Calu3 (cell line): ENCODE measurements around the gene BEAN1. TPM values are rescaled to one million over a fixed set of nuclear protein-coding genes. Genes with fewer than 3 reads are reported as not detected.

Experiments
- BruUV-seq: library from RNA; stranded (reverse); fragments of 400-500 nt; replicated peaks from 2 replicates; lab custom pipeline; 2021; lab: Mats Ljungman, UMichigan
- CTCF ChIA-PET: fragments of 300-600 bp; sonication (Branson Sonifier 250); formaldehyde crosslinking; loops from one replicate; lab custom pipeline; 2022; ENCODE audit warnings: antibody characterized with exemption; lab: Charles Lee
- DNase-seq: peaks from one replicate; pipeline ENCODE4 v3.0.0; 2022
- H3K27ac Mint-ChIP-seq: one replicate; pipeline ENCODE4 v1.8.0; 2022; ENCODE audit warnings: mixed read lengths; ENCODE audit not compliant: unreplicated experiment
- H3K27me3 Mint-ChIP-seq: one replicate; pipeline ENCODE4 v1.8.0; 2022; ENCODE audit warnings: mixed read lengths; ENCODE audit not compliant: unreplicated experiment
- H3K36me3 Mint-ChIP-seq: one replicate; pipeline ENCODE4 v1.8.0; 2022; ENCODE audit warnings: mild to moderate bottlenecking, moderate library complexity, mixed read lengths; ENCODE audit not compliant: insufficient read depth, unreplicated experiment
- H3K4me1 Mint-ChIP-seq: one replicate; pipeline ENCODE4 v1.8.0; 2022; ENCODE audit warnings: mild to moderate bottlenecking, low read depth, mixed read lengths; ENCODE audit not compliant: unreplicated experiment
- H3K4me3 Mint-ChIP-seq: one replicate; pipeline ENCODE4 v1.8.0; 2022; ENCODE audit warnings: mild to moderate bottlenecking, low read depth, moderate library complexity, mixed read lengths; ENCODE audit not compliant: unreplicated experiment
- H3K9me3 Mint-ChIP-seq: one replicate; pipeline ENCODE4 v1.8.0; 2022; ENCODE audit warnings: low read depth, mixed read lengths; ENCODE audit not compliant: unreplicated experiment
- intact Hi-C: fragments of 100-400 bp; cut with micrococcal nuclease; formaldehyde crosslinking; loops from one replicate; pipeline ENCODE4 v1.10.0; 2022; ENCODE audit not compliant: unreplicated experiment
- total RNA-seq: library from RNA; stranded (reverse); gene quantifications from 2 replicates; pipeline ENCODE4 v1.2.3, GENCODE V29; 2022
- TF ChIP-seq, protein P1 (sequence below): fragments of 200-600 bp; IDR thresholded peaks from one replicate; pipeline ENCODE4 v1.8.0; 2022; ENCODE audit warnings: antibody characterized with exemption; ENCODE audit not compliant: unreplicated experiment

Gene BEAN1
- total RNA-seq, 1 experiment from 2014 or later: 3.1 TPM

GRCh38 chr16:66425651-66426050, 1.4 kb upstream of the BEAN1 start:
- CTCF ChIA-PET: no interaction called here
- no peak overlapping the region for H3K4me3 Mint-ChIP-seq

GRCh38 chr16:66426112-66427035, 721 bp upstream of the BEAN1 start:
- peaks cover 64% of the 10 kb centered on the region for H3K27me3 Mint-ChIP-seq
- H3K27ac Mint-ChIP-seq: no peak overlapping the region
- no peak for DNase-seq
- peak overlapping the region; percentile 49 for H3K4me3 Mint-ChIP-seq
- BruUV-seq: no TSS peak
- peaks cover 8% of the 10 kb centered on the region for H3K4me1 Mint-ChIP-seq
- CTCF ChIA-PET: no interaction called here
- H3K36me3 Mint-ChIP-seq: peaks cover 6% of the 10 kb centered on the region
- intact Hi-C loops: no loop called here
- TF ChIP-seq, protein P1, sequence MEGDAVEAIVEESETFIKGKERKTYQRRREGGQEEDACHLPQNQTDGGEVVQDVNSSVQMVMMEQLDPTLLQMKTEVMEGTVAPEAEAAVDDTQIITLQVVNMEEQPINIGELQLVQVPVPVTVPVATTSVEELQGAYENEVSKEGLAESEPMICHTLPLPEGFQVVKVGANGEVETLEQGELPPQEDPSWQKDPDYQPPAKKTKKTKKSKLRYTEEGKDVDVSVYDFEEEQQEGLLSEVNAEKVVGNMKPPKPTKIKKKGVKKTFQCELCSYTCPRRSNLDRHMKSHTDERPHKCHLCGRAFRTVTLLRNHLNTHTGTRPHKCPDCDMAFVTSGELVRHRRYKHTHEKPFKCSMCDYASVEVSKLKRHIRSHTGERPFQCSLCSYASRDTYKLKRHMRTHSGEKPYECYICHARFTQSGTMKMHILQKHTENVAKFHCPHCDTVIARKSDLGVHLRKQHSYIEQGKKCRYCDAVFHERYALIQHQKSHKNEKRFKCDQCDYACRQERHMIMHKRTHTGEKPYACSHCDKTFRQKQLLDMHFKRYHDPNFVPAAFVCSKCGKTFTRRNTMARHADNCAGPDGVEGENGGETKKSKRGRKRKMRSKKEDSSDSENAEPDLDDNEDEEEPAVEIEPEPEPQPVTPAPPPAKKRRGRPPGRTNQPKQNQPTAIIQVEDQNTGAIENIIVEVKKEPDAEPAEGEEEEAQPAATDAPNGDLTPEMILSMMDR: no peak
- no peaks in the 10 kb centered on the region for H3K9me3 Mint-ChIP-seq

More at GRCh38 chr16:66425651-66426050, 1.4 kb upstream of the BEAN1 start:
- H3K36me3 Mint-ChIP-seq: peaks cover 6% of the 10 kb centered on the region
- no TSS peak for BruUV-seq
- no peak for DNase-seq
- no peak overlapping the region for H3K27ac Mint-ChIP-seq
- no peaks in the 10 kb centered on the region for H3K9me3 Mint-ChIP-seq
- peaks cover 64% of the 10 kb centered on the region for H3K27me3 Mint-ChIP-seq
- intact Hi-C loops: no loop called here
- peaks cover 8% of the 10 kb centered on the region for H3K4me1 Mint-ChIP-seq
- TF ChIP-seq, protein P1: no peak

GRCh38 chr16:66427871-66428681, 981 bp downstream of the BEAN1 start:
- intact Hi-C loops: no loop called here

More at GRCh38 chr16:66427871-66428681, 981 bp downstream of the BEAN1 start:
- CTCF ChIA-PET: interaction anchor here (1.0 kb wide), 1 partner anchor 21 kb away, joined by 4 read pairs; no protein-coding TSS in a partner anchor
- Mint-ChIP-seq H3K4me3 (peak overlapping the region; percentile 63), H3K4me1 (peaks cover 8% of the 10 kb centered on the region), H3K36me3 (peaks cover 6% of the 10 kb centered on the region), H3K27ac (no peak overlapping the region), H3K27me3 (peaks cover 63% of the 10 kb centered on the region), H3K9me3 (no peaks in the 10 kb centered on the region)
- BruUV-seq: no TSS peak
- peak; percentile 45 for DNase-seq
- TF ChIP-seq, protein P1: no peak
